ENCODE results near the gene CRACDL. TPM values are rescaled to one million over a fixed set of nuclear protein-coding genes. Genes with fewer than 3 reads are reported as not detected.

The CRACDL gene
- polyA plus RNA-seq, 1 of the 3 experiments (the other 2 are of a cell fraction), result not detected

DNA sequence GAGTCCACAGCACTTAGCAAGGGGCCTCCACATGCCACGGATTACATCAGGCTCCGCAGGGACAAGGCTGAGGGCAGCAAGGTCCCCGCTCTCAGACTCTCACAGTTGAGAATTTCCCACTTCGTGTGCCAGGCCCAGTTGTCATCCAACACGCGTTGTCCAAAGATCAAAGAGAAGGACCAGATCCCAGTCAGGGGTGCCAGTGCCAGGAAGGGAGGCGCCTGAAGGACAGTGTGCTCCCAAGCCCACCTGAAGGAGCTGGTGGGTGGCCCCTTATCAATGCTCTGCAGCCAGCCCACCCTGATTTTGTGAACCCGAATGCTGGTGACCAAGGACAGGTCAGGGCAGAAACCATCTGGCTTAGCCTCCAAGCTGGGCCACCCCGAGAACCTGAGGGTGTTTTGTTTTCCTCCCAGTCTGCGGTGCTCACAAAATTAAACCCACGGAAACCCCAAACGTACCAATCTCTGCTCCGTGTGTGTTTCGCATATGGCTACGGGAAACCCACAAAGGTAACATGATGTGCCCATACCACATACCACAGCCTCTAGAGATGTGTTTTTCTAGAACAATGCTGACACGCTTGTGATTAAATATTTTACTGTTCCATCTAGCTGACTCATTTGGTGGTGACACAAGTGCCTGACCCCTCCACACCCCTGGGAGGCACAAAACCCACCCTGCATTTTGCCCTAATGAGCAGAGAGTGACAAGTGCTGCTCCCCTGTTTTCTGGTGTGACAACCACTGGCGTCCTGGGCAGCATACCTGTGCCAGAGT, 24.5 kb downstream of the CRACDL start:
- Histone ChIP-seq H3K4me3 (ENCODE audit: low read depth in 2 of 2, low read length in 1 of 2) (no peak overlapping the region), H3K4me2 (peak overlapping the region; percentile 63; the same call in 1 of the 2 replicates), H3K9ac (no peak overlapping the region), H3K4me1 (ENCODE audit: control insufficient read depth in 1 of 2, insufficient read depth in 2 of 2, low read depth in 1 of 2, low read length in 1 of 2) (peaks cover 45 to 56% of the 10 kb centered on the region in 2 experiments), H3F3A (replicated peaks; ENCODE audit: insufficient read depth) (peaks cover 21% of the 10 kb centered on the region), H3K9me3 (no peaks in the 10 kb centered on the region), H4K20me1 (ENCODE audit: insufficient read depth) (no peaks in the 10 kb centered on the region), H3K36me3 (replicated peaks in 1 of 2; ENCODE audit: control insufficient read depth in 1 of 2, insufficient read depth in 2 of 2, low read length in 1 of 2) (no peaks in the 10 kb centered on the region), H2AFZ (ENCODE audit: low read depth) (no peak overlapping the region), H3K27me3 (ENCODE audit: insufficient read depth) (no peaks in the 10 kb centered on the region), H3K79me2 (ENCODE audit: insufficient read depth) (no peaks in the 10 kb centered on the region), H3K27ac (ENCODE audit: low read depth in 2 of 2, low read length in 1 of 2) (peak overlapping the region in 1 of 2 experiments; percentile 82; a peak in 1 of 4 replicates), H3K9me2 (no peaks in the 10 kb centered on the region)
- 96% methylated on average over 14 of the region's 17 CpGs for WGBS (ENCODE audit: low lambda C conversion rate)
- ChIA-PET CTCF (no interaction called here), POLR2A (no interaction called here)
- DNase-seq, result no peak
- TF ChIP-seq RCOR1 (IDR thresholded peaks at IDR 0.05; ENCODE audit: low read length), result no peak
- no peak for TF ChIP-seq FOXJ3 (CRISPR knock-in tag; IDR thresholded peaks at IDR 0.05)
- TF ChIP-seq USF1 (IDR thresholded peaks at IDR 0.05; ENCODE audit: borderline replicate concordance, low read depth), result no peak
- no peak for TF ChIP-seq TAF1 (IDR thresholded peaks at IDR 0.05; ENCODE audit: borderline replicate concordance, low read depth, low read length)
- no peak for TF ChIP-seq GATA2 (CRISPR knock-in tag; IDR thresholded peaks at IDR 0.05)
- TF ChIP-seq, protein P1, sequence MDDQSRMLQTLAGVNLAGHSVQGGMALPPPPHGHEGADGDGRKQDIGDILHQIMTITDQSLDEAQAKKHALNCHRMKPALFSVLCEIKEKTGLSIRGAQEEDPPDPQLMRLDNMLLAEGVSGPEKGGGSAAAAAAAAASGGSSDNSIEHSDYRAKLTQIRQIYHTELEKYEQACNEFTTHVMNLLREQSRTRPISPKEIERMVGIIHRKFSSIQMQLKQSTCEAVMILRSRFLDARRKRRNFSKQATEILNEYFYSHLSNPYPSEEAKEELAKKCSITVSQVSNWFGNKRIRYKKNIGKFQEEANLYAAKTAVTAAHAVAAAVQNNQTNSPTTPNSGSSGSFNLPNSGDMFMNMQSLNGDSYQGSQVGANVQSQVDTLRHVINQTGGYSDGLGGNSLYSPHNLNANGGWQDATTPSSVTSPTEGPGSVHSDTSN (IDR thresholded peaks at IDR 0.05), result no peak
- no peak for TF ChIP-seq CTCF (IDR thresholded peaks at IDR 0.05)
- TF ChIP-seq TEAD4 (IDR thresholded peaks at IDR 0.05; ENCODE audit: borderline replicate concordance, insufficient read depth), result no peak
- TF ChIP-seq IRF3 (IDR thresholded peaks at IDR 0.05; ENCODE audit: low read depth, low read length), result no peak
- TF ChIP-seq EZH2phosphoT487 (IDR thresholded peaks at IDR 0.05; ENCODE audit: borderline replicate concordance, low read depth), result no peak
- no peak for TF ChIP-seq CHD2 (IDR thresholded peaks at IDR 0.05; ENCODE audit: low read length, partially characterized antibody)
- no peak for TF ChIP-seq NFIC (IDR thresholded peaks at IDR 0.05; ENCODE audit: borderline replicate concordance)
- no peak for TF ChIP-seq YY1 (IDR thresholded peaks at IDR 0.05; ENCODE audit: low read depth)
- no peak for TF ChIP-seq FOXM1 (IDR thresholded peaks at IDR 0.05; ENCODE audit: low read depth)
- TF ChIP-seq, protein P2, sequence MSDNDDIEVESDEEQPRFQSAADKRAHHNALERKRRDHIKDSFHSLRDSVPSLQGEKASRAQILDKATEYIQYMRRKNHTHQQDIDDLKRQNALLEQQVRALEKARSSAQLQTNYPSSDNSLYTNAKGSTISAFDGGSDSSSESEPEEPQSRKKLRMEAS (IDR thresholded peaks at IDR 0.05; ENCODE audit: low read depth), result no peak
- TF ChIP-seq TCF12 (IDR thresholded peaks at IDR 0.05), result no peak
- TF ChIP-seq POLR2AphosphoS5 (IDR thresholded peaks at IDR 0.05; ENCODE audit: low read depth, low read length), result no peak
- TF ChIP-seq RFX5 (IDR thresholded peaks at IDR 0.05; ENCODE audit: low read length), result no peak

Data from SK-N-SH (cell line).